HepG2 (cell line): Measurements from ENCODE around the gene NINJ2. TPM values are rescaled to one million over a fixed set of nuclear protein-coding genes. Genes with fewer than 3 reads are reported as not detected.

Experiments
- ARID3A ChIP-seq: IDR thresholded peaks from 2 replicates; pipeline ENCODE4 v1.6.1; 2012; ENCODE audit warnings: low read depth, low read length, improper control_type of control experiment
- ATF4 ChIP-seq, 2 experiments: fragments of 450-650 bp in 1 of 2; sonication (generic) in 1 of 2; formaldehyde crosslinking; IDR thresholded peaks; 2 replicates each; pipeline versions ENCODE4 v1.5.0 to v1.8.0; 2020 to 2022; ENCODE audit warnings: mild to moderate bottlenecking in 1 of 2, missing genetic modification reagents in 1 of 2
- FOXJ3 ChIP-seq: sonication (generic); formaldehyde crosslinking; IDR thresholded peaks from 2 replicates; pipeline ENCODE4 v1.4.0; 2020; ENCODE audit warnings: missing genetic modification reagents, mild to moderate bottlenecking, borderline replicate concordance
- GATAD1 ChIP-seq: IDR thresholded peaks from 2 replicates; pipeline ENCODE4 v1.6.1; 2016; ENCODE audit warnings: missing genetic modification reagents, missing compliant biosample characterization
- HNF4A ChIP-seq: sonication (generic); formaldehyde crosslinking; IDR thresholded peaks from 2 replicates; pipeline ENCODE4 v1.4.0; 2020; ENCODE audit warnings: missing genetic modification reagents
- HNF4G ChIP-seq, 2 experiments: sonication (generic) in 1 of 2; formaldehyde crosslinking in 1 of 2; IDR thresholded peaks; 2 replicates each; pipeline versions ENCODE4 v1.4.0 to v1.6.1; 2011 to 2020; ENCODE audit warnings: borderline replicate concordance in 2 of 2, low read depth in 2 of 2, mild to moderate bottlenecking in 2 of 2, low read length in 1 of 2, missing genetic modification reagents in 1 of 2, moderate library complexity in 1 of 2
- HOXD1 ChIP-seq: sonication (generic); formaldehyde crosslinking; IDR thresholded peaks from 2 replicates; pipeline ENCODE4 v1.5.0; 2020; ENCODE audit warnings: missing genetic modification reagents
- IKZF5 ChIP-seq: IDR thresholded peaks from 2 replicates; pipeline ENCODE4 v1.6.1; 2018; ENCODE audit warnings: missing genetic modification reagents, mild to moderate bottlenecking, missing compliant biosample characterization
- MEF2D ChIP-seq: sonication (generic); formaldehyde crosslinking; IDR thresholded peaks from 2 replicates; pipeline ENCODE4 v1.5.1; 2020; ENCODE audit warnings: mild to moderate bottlenecking, missing genetic modification reagents
- POGZ ChIP-seq: sonication (generic); formaldehyde crosslinking; IDR thresholded peaks from 2 replicates; pipeline ENCODE4 v1.4.0; 2020; ENCODE audit warnings: mild to moderate bottlenecking, missing genetic modification reagents
- SIX4 ChIP-seq: sonication (generic); formaldehyde crosslinking; IDR thresholded peaks from 2 replicates; pipeline ENCODE4 v1.4.0; 2020; ENCODE audit warnings: missing genetic modification reagents
- SKIL ChIP-seq: sonication (generic); formaldehyde crosslinking; IDR thresholded peaks from 2 replicates; pipeline ENCODE4 v1.8.0; 2022; ENCODE audit warnings: missing genetic modification reagents, mild to moderate bottlenecking, moderate library complexity, borderline replicate concordance
- TCF7 ChIP-seq: sonication (generic); IDR thresholded peaks from 2 replicates; pipeline ENCODE4 v1.6.1; 2016; ENCODE audit warnings: antibody characterized with exemption, low read depth
- ZBTB8A ChIP-seq: sonication (generic); formaldehyde crosslinking; IDR thresholded peaks from 2 replicates; pipeline ENCODE4 v1.4.0; 2020; ENCODE audit warnings: mild to moderate bottlenecking, low read depth, missing genetic modification reagents, borderline replicate concordance
- ZFP37 ChIP-seq: sonication (generic); formaldehyde crosslinking; IDR thresholded peaks from 2 replicates; pipeline ENCODE4 v1.4.0; 2020; ENCODE audit warnings: missing genetic modification reagents, borderline replicate concordance
- ZNF280D ChIP-seq: sonication (generic); formaldehyde crosslinking; IDR thresholded peaks from 2 replicates; pipeline ENCODE4 v1.5.1; 2020; ENCODE audit warnings: mild to moderate bottlenecking, missing genetic modification reagents
- ZNF468 ChIP-seq: sonication (generic); formaldehyde crosslinking; IDR thresholded peaks from 2 replicates; pipeline ENCODE4 v1.8.0; 2022; ENCODE audit warnings: mild to moderate bottlenecking, moderate library complexity, missing genetic modification reagents
- ZNF816 ChIP-seq: sonication (generic); formaldehyde crosslinking; IDR thresholded peaks from 2 replicates; pipeline ENCODE4 v1.8.0; 2022; ENCODE audit warnings: missing genetic modification reagents, mild to moderate bottlenecking, borderline replicate concordance
- polyA plus RNA-seq, 8 experiments: library from polyadenylated mRNA; depleted of rRNA in 3 of 8; stranded (reverse) in 7 of 8; unstranded in 1 of 8; fragments of >200 nt; fragmentation: Illumina TruSeq in 4 of 8; extraction: Trizol in 4 of 8; gene quantifications; 2 replicates each; pipeline versions ENCODE4 v1.2.1 to v1.2.3, GENCODE V29; 2011 to 2016; ENCODE audit warnings: low read depth in 4 of 8, missing spikeins in 1 of 8, mixed read lengths in 1 of 8; ENCODE audit not compliant: insufficient read depth in 1 of 8
- total RNA-seq, 5 experiments: library from RNA; depleted of rRNA; stranded (reverse); fragments of >200 nt; fragmentation: Illumina TruSeq; extraction: Trizol; gene quantifications; 2 replicates each; pipeline ENCODE4 v1.2.3, GENCODE V29; 2016; ENCODE audit warnings: low read depth in 1 of 5

The NINJ2 gene
- total and polyA plus RNA-seq, 2 of the 13 experiments (the other 11 are each of a cell fraction or from before 2014, with no cell fraction given) = 0.62 to 3.8 TPM

- TF ChIP-seq ARID3A = no peak
- TF ChIP-seq SIX4 = no peak
- no peak for TF ChIP-seq ZNF816 (CRISPR knock-in tag)
- TF ChIP-seq POGZ (CRISPR knock-in tag) = peak; percentile 48; the same call in 1 of the 2 replicates
- TF ChIP-seq IKZF5 (CRISPR knock-in tag) = peak; percentile 44; the same call in 1 of the 2 replicates
- no peak for TF ChIP-seq ZFP37 (CRISPR knock-in tag)
- 0 out of 2 replicates have a peak, but pooled peaks have one; percentile 38 for TF ChIP-seq SKIL (CRISPR knock-in tag)
- peak in 1 of 2 experiments; percentile 56; a peak in 1 of 4 replicates for TF ChIP-seq ATF4 (CRISPR knock-in tag; IDR thresholded peaks at IDR 0.05)
- TF ChIP-seq ZNF468 = no peak
- peak; percentile 46 for TF ChIP-seq TCF7
- peak; percentile 35; the same call in 1 of the 2 replicates for TF ChIP-seq MEF2D (CRISPR knock-in tag)
- TF ChIP-seq HOXD1 = no peak; the same call in 1 of the 2 replicates
- TF ChIP-seq ZNF280D (CRISPR knock-in tag) = 0 out of 2 replicates have a peak, but pooled peaks have one; percentile 32
- 0 out of 2 replicates have a peak, but pooled peaks have one; percentile 27 for TF ChIP-seq HNF4G (IDR thresholded peaks at IDR 0.05; ENCODE audit: borderline replicate concordance, low read depth, low read length)
- TF ChIP-seq HNF4G (CRISPR knock-in tag; IDR thresholded peaks at IDR 0.05; ENCODE audit: borderline replicate concordance, low read depth) = no peak; the same call in 1 of the 2 replicates
- peak; percentile 71 for TF ChIP-seq HNF4A (CRISPR knock-in tag)
- no peak for TF ChIP-seq ZBTB8A (CRISPR knock-in tag)
- TF ChIP-seq GATAD1 (CRISPR knock-in tag) = 0 out of 2 replicates have a peak, but pooled peaks have one; percentile 31
- TF ChIP-seq FOXJ3 (CRISPR knock-in tag) = peak; percentile 79; the same call in 1 of the 2 replicates
These were observed 45.8 kb downstream of the NINJ2 start (continued) for GRCh38 chr12:617304-617915.
